MM.1S (cell line): ENCODE measurements around the gene ITGA7.
A peak's percentile ranks its signal among the peaks of the same experiment; 100 is the strongest.

ENCODE experiments used
- DNase-seq: peaks from one replicate; pipeline ENCODE4 v3.0.0-alpha.2; 2015
- H2AFZ ChIP-seq: fragments of 300-600 bp; sonication (generic); 2 replicates; pipeline ENCODE4 v1.6.0; 2016; ENCODE audit warnings: antibody characterized with exemption, low read length
- H3F3A ChIP-seq: fragments of 300-600 bp; sonication (generic); 2 replicates; pipeline ENCODE4 v1.6.1; 2016; ENCODE audit warnings: mild to moderate bottlenecking, antibody characterized with exemption, low read length, moderate library complexity, mixed read lengths; ENCODE audit not compliant: insufficient read depth
- H3K27ac ChIP-seq: fragments of 300-600 bp; sonication (generic); 2 replicates; pipeline ENCODE4 v1.5.1; 2016; ENCODE audit warnings: mild to moderate bottlenecking, low read length
- H3K27me3 ChIP-seq: fragments of 300-600 bp; sonication (generic); replicated peaks from 2 replicates; pipeline ENCODE4 v1.6.0; 2016; ENCODE audit warnings: low read length; ENCODE audit not compliant: insufficient read depth
- H3K36me3 ChIP-seq: fragments of 300-600 bp; sonication (generic); replicated peaks from 2 replicates; pipeline ENCODE4 v1.6.1; 2016; ENCODE audit warnings: mild to moderate bottlenecking, low read length, mixed read lengths; ENCODE audit not compliant: insufficient read depth
- H3K4me1 ChIP-seq: fragments of 300-600 bp; sonication (generic); 2 replicates; pipeline ENCODE4 v1.6.1; 2016; ENCODE audit warnings: low read length, mixed read lengths
- H3K4me2 ChIP-seq: fragments of 300-600 bp; sonication (generic); 2 replicates; pipeline ENCODE4 v1.6.0; 2016; ENCODE audit warnings: low read depth, low read length
- H3K4me3 ChIP-seq: fragments of 300-600 bp; sonication (generic); 2 replicates; pipeline ENCODE4 v1.5.1; 2016; ENCODE audit warnings: low read length, mixed read lengths
- H3K79me2 ChIP-seq: fragments of 300-600 bp; sonication (generic); 2 replicates; pipeline ENCODE4 v1.6.1; 2016; ENCODE audit warnings: mixed run types, low read length, mixed read lengths
- H3K9ac ChIP-seq: fragments of 300-600 bp; sonication (generic); 2 replicates; pipeline ENCODE4 v1.6.1; 2016; ENCODE audit warnings: low read length, mixed read lengths
- H3K9me2 ChIP-seq: fragments of 300-600 bp; sonication (generic); replicated peaks from 2 replicates; pipeline ENCODE4 v1.6.1; 2016; ENCODE audit warnings: mild to moderate bottlenecking, low read length, mixed read lengths; ENCODE audit not compliant: insufficient read depth
- H3K9me3 ChIP-seq: fragments of 300-600 bp; sonication (generic); replicated peaks from 2 replicates; pipeline ENCODE4 v1.6.1; 2016; ENCODE audit warnings: mild to moderate bottlenecking, low read length, mixed read lengths; ENCODE audit not compliant: insufficient read depth
- H4K20me1 ChIP-seq: fragments of 300-600 bp; sonication (generic); 2 replicates; pipeline ENCODE4 v1.6.1; 2016; ENCODE audit warnings: mild to moderate bottlenecking, low read length, moderate library complexity, mixed read lengths; ENCODE audit not compliant: insufficient read depth
- CTCF ChIP-seq: fragments of 300-600 bp; sonication (generic); IDR thresholded peaks from 2 replicates; pipeline ENCODE4 v1.5.1; 2016; ENCODE audit warnings: antibody characterized with exemption, low read length, mixed read lengths
- EZH2 ChIP-seq: fragments of 300-600 bp; sonication (generic); optimal IDR thresholded peaks from 2 replicates; pipeline ENCODE3; 2017; ENCODE audit warnings: low read depth, mild to moderate bottlenecking, antibody characterized with exemption, low read length, mixed read lengths
- EZH2phosphoT487 ChIP-seq: fragments of 300-600 bp; sonication (generic); IDR thresholded peaks from 2 replicates; pipeline ENCODE4 v1.6.1; 2018; ENCODE audit warnings: antibody characterized with exemption, low read length

The ITGA7 gene

GRCh38 chr12:55725556-55725955 lies 17.9 kb upstream of the ITGA7 start:
- Histone ChIP-seq H3K9ac (no peak overlapping the region), H3K4me1 (peaks cover 16% of the 10 kb centered on the region), H3K27ac (no peak overlapping the region), H3K9me3 (no peaks in the 10 kb centered on the region), H3K9me2 (no peaks in the 10 kb centered on the region), H2AFZ (no peak overlapping the region), H4K20me1 (no peaks in the 10 kb centered on the region), H3K4me3 (no peak overlapping the region), H3F3A (no peaks in the 10 kb centered on the region), H3K79me2 (peaks cover 15% of the 10 kb centered on the region), H3K4me2 (no peak overlapping the region), H3K27me3 (no peaks in the 10 kb centered on the region), H3K36me3 (no peaks in the 10 kb centered on the region)
- TF ChIP-seq CTCF (no peak), EZH2 (no peak), EZH2phosphoT487 (no peak)
- no peak for DNase-seq

- Histone ChIP-seq H4K20me1 (no peaks in the 10 kb centered on the region), H3K4me2 (no peak overlapping the region), H3K9me3 (no peaks in the 10 kb centered on the region), H3K4me1 (peaks cover 10% of the 10 kb centered on the region), H3K27me3 (no peaks in the 10 kb centered on the region), H3K79me2 (peaks cover 15% of the 10 kb centered on the region), H3K9ac (no peak overlapping the region), H3K36me3 (no peaks in the 10 kb centered on the region), H3F3A (no peaks in the 10 kb centered on the region), H2AFZ (no peak overlapping the region), H3K9me2 (no peaks in the 10 kb centered on the region), H3K4me3 (no peak overlapping the region), H3K27ac (no peak overlapping the region)
- TF ChIP-seq EZH2 (no peak), CTCF (no peak), EZH2phosphoT487 (no peak)
- no peak for DNase-seq
These were observed 17.2 kb upstream of the ITGA7 start for GRCh38 chr12:55724940-55725309.

GRCh38 chr12:55724226-55724939 lies 16.7 kb upstream of the ITGA7 start:
- Histone ChIP-seq H3K9me3 (no peaks in the 10 kb centered on the region), H3K27ac (no peak overlapping the region), H3K36me3 (no peaks in the 10 kb centered on the region), H3K9me2 (no peaks in the 10 kb centered on the region), H2AFZ (no peak overlapping the region), H3K27me3 (no peaks in the 10 kb centered on the region), H3K9ac (no peak overlapping the region), H3K4me2 (no peak overlapping the region), H3K4me3 (no peak overlapping the region), H4K20me1 (no peaks in the 10 kb centered on the region), H3K4me1 (peaks cover 8% of the 10 kb centered on the region), H3K79me2 (peaks cover 15% of the 10 kb centered on the region), H3F3A (no peaks in the 10 kb centered on the region)
- peak; percentile 47 for DNase-seq
- peak; percentile 61 for TF ChIP-seq CTCF
- TF ChIP-seq EZH2phosphoT487, result no peak
